ENCODE measurements around the gene UBE2G2.

Gene UBE2G2

DNA sequence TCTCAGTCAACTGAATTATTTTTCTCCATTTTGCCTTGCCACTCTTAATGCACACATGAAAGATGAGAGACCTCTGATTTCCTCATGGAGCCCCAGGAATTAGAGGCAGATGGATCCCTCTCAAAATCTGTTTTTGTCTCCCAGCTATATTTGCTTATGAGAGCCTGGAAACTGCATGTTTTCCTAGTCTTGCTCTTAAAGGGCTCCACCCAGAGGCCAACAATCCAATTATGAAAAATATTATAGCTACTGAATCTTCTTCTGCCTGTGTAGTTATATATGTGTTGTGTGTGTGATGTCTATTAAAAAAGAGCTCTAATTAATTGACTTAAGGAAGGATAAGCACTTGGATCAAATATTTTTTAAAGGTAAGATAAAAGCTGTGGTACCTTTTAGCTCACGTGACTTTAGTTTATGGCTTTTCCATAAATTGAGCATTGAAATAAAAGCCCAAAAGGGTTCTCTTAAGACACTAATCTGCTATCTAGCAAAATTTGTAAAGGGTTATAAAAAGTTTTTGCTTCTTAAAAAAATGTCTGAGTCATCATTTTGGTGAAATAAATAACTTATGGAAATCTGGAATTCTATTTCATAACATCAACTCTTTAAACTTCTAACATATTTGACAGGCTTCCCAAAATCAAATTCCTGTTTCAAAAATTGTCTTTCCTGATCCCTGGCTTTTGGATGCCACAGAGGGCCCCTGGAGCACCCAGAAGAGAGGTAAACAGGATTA lies 59.0 kb downstream of the UBE2G2 start:
- no peak for DNase-seq

DNA sequence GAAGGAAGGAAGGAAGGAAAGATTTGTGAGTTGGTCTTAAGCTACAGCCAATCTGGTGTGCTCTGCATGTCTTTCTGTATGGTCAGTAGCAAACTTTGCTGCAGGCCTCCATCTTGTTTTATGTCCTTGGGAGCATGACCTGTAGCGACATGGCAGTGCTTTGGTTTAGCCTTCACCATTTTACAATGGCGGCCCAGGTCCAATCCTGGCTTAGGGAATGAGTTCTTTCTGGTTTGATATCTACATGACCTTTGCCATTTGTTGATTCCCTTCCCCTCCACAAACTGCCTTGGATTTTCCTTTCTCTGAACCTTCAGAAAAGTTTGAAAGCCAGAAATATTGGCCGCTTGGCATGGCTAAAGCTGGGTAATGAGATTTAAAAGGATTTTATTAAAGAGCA lies 59.7 kb downstream of the UBE2G2 start:
- no peak for DNase-seq

DNA sequence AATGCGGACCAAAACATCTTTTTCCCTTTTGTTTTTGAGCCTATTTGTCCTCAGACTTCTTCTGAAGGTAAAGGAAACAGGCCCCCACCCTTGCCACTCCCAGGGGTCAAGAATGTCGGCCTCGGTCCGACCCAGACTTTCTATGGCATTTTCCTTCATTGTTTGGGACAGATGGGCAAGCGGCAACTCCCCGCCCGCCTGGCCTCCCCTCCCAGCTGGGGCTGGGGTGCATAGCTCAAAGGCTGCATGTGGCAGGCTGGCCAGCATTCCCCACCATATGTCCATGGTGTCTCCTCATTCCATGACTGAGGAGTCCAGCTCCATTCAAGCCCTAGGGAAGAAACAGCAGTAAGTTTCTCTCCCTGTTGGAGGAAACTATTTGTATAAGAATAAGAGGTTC lies 60.9 kb downstream of the UBE2G2 start:
- no peak for DNase-seq

DNA sequence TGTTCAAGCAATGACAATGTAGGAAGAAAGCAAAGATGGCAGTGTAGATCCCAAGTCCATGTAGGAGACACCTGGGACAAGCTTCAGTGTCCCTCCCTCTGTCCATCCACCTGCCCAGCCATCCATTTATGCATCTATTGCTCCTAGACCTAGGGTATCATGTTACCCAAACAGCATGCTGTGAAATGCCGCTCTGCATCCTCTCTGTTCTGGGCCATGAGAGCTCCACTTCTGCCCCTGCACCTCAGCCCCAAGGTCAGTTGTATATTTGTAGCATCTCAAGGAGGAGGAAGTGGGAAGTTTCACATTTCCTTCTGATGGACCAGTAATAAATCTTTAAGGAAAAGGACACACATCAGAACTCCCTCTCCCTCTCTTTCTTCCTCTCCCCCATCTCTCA lies 62.3 kb downstream of the UBE2G2 start:
- DNase-seq, result no peak

DNA sequence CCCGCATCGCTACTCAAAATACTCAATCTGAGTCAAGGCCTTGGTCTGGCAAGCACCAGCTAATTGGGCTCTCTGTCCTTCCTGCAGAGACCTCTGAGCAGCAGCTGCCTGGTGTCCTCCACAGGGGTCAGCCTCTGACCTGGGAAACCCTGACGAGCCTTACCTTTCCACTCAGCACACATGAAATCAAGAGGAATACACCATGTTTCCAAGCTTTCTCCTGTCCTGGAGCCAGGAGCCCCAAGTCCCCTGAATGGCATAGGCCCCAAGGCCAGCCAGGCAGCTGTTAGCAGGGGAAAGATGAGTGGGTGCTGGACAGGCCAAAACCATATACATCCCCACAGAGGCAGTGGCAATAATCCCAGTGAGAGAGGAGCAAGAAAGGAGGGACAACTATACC lies 63.0 kb downstream of the UBE2G2 start:
- DNase-seq, result no peak

DNA sequence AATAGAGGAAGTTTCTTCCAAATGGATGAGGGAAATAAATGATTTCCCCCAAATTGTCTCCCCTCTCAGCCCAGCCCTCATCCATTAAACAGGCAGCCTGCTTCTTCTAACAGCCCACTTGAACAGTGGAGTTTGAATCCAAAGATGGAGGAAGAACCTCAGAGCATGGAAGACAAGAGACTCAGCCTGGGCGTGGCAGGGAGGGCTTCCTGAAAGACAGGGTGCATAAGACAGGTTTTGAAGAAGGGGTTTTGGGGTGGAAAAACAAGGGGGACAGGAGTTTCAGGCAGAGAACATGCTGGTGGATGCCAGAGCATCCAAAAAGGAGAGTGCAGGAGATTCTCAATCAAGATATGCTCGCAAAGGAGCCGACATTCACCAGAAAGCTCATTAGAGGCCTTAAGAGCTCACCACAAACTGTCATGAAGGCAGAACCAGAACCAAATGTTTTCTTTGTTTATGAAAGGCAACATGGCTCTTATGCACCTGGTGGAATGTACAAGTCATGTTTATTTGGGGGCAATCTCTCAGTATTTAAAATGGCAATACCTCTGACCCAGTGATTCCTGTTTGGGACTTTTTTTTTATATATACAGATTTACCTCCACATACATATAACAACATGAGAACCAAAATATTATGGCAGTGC lies 63.8 kb downstream of the UBE2G2 start:
- no peak for DNase-seq

DNA sequence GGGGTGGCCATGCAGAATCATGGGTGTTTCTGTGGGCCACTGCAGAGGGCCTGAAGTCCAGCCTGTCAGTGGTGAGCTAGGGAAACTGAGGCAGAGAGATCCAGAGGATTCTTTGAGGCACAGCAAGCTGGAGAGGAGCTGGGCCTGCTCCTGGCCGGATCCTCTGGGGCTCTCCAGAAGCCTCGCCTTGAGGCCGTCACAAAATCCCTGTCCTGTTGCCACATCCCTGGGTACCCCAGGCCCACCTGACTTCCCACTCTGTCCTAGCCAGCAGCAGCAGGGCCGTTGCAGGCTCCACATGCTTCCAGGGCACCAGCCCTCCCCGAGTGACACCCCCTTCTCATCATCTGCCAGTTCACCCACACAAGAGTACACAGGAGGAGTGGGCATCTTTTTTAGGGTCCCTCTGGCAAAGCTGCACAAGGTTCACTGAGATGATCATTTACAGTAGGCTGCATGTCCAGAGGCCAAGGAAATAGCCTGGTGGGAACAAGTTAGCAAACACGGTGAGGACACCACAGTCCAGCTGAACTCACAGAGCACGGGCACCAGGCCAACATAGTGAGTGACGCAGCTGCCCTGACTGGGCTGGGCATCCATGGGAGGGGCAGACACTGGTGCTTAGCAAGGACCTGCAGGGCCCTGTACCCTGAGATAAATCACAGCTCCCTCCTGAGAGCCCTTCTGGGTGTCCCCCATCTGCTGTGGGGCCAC lies 65.2 kb downstream of the UBE2G2 start:
- DNase-seq, result no peak

DNA sequence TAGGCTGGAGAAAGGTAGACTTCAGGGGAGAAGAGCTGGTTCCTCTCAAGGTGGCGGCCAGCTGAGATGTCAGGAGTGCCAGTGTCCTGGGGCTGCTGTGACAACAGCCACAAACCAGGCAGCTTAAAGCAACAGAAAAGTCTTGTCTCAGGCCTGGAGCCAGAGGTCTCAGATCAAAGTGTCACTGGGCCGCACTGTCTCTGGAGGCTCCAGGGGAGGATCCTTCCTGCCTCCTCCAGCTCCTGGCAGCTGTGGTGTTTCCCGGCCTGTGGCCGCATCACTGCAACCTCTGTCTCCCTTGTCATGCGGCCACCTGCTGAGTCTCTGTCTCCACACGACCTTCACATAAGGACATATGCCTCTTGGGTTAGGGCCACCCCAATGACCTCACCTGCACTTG lies 65.8 kb downstream of the UBE2G2 start:
- no peak for DNase-seq

DNA sequence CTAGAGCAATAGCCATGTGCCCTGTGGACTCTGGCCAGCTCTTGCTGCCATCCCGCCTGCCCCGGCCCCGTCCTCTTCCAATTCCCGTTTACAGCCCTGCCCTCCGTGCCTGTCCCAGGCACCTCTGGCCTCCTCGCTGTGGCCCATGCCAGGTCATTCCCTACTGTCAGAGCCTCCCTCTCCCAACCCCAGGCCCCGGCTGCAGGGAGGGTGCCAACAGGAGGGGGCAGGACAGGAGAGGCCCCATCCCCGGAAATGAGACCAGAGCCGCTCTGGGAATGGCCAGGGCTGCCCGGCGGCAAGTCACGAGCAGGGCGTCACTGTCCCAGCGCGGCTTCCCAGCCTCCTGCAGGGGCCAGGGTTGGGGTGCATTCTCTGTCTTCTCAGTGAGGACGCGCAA lies 66.8 kb downstream of the UBE2G2 start:
- no peak for DNase-seq

DNA sequence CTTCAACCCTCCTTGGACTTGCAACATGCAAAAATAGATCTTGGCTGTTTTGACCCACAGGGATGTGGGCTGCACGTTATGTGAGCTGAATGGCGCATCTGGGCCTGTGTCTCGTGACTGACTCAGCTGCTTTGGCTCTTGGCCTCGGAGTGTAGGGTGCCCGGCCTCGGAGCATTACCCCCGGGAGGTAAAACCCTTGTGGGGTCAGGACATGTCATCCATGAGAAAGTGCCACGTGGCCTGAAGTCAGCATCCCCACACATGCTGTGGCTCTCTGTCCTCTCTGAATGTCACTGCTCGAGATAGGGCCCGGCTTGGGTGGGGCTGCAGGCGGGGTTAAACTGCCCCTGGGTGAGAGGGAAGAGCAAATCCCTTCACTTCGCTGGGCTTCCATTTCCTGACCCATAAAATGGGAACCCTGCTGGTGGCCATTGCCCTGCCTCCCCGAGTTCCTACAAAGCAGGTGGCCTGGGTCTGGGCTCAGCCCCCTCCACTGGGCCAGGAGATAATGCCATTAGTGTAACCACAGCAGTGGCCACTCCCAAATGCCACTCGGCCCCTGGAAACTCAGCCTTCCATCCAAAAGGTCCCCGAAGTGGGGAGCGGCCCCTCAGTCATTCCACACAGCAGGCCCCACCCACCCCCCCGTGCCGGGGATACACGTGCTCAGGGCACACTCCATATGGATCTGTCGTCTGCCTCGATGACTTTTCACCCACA lies 67.4 kb downstream of the UBE2G2 start:
- DNase-seq, result no peak

DNA sequence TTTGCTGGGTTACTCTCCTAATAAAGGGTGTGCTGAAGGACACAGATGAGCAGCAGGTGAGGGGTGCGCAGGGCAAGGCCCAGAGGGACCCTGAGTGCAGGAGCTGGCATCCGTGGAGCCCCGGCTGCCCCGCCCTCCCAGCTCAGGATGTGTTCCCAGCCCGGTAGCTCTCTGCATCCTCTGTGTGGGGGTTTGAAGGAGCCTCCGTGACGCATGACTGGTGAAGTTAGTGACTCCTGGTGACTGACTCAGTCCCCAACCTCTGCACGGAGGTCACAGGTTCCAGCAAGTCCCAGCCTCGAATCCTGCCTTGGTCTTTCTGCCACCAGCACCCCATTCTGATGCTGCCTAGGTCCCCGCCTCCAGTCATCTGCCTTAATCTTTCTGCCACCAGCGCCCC lies 68.7 kb downstream of the UBE2G2 start:
- no peak for DNase-seq

DNA sequence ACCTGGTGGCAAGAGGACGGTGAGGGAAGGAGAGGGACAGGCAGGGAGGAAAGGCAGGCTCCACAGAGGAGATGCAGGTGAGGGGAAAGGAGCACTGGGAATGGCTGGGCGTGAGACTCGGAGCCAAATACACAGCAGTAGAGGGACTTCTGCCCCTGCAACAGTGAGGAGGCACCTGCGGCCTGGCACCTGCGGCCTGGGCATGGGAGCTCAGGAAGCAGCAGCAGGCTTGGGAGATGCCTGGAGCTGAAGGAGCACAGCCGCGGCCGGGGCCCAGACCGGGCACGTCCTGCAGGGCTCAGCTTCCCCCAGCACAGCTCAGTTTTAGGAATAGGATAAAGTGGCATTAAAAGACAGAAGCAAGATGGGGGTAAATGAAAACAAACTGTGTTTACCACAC lies 69.4 kb downstream of the UBE2G2 start:
- DNase-seq, result no peak

DNA sequence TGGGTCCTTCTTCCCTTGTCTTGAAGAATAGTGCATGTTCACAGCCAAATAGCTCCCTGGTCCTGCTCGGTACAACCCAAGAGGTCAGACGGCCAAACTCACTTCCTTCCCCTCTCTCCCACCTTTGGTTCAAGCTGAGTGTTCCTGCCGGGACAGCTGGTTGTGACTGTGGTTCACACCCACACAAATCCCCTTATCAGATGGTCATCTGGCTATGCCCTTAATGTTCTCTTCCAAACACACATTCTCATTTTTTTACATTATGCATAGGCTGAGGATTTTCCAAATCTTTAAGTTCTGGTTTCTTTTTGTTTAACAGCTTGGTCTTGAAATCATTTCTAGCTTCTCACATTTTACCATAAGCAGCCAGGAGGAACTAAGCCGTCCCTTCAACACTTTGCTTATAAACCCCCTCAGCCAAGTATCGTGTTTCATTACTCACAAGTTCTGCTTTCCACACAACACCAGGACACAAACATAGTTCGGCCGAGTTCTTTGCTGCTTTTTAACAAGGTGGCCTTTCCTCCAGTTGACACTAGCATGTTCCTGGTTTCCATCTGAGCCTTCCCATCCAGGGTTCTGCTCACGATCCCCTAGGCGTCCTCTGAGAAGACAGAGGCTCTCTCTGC lies 70.6 kb downstream of the UBE2G2 start:
- no peak for DNase-seq

DNA sequence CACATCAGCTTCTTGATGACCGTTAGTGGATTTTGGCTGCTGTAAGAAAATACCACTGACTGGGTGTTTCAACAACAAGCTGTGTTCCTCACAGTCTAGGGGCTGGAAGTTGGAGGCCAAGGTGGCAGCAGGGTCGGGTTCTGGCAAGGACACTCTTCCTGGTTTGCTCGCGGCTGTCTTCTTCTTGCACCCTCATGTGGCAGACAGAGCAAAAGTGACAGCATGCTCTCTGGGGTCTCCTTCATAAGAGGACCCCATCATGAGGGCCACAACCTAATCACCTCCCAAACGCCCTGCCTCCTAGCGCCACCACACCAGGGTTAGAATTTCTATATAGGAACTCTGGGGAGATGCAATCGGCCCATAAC lies 71.6 kb downstream of the UBE2G2 start:
- DNase-seq, result no peak

DNA sequence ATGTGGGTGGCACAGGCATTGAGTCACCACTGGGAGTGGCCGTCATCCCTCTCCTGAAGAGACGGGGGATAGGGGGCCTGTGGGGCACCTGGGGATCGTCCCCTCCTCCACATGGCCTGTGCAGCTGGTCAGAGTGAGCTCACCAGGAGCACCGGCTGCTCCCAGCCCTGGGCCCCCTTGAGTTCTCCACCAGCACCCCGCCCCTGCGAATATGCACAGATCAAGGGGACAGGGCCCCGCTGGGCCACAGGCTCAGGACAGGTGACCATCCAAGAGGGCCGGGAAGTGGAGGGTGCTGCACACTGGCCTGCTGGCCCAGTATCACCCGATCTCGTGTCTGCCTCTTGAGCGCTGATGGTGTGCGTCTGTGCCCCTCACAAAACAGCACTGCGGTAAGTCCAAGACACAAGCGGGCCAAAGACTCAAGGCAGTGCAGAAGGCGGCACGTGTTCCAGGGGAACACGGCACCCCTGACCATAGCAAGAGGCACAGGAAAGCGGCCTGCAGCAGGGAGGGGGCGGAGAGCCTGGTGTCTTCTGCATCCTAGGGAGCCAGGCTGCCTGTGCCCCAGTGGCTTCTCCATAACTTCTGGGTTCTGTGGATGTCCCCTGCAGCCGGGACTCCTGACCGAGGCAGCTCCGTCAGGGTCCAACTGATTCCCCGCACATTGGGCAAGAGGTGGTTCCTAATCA lies 72.1 kb downstream of the UBE2G2 start:
- DNase-seq, result no peak

DNA sequence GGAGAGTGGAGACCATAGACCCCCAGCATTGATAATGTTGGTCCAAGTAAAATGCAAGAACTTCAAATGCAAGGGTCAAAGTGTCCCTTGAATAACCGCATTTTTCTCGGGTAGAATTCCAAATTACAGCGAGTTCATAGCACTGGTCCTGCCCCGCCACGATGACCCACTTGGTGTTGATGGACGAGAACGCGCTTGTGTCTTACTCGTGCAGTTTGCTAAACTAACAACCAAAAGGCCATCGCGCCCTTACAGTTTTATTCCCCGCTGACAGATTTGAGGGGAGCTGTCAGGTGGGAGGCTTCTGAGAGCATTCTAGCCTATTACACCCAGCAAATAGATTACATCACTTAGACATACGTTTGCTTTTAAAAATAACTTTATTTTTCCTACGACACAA lies 72.9 kb downstream of the UBE2G2 start:
- no peak for DNase-seq

DNA sequence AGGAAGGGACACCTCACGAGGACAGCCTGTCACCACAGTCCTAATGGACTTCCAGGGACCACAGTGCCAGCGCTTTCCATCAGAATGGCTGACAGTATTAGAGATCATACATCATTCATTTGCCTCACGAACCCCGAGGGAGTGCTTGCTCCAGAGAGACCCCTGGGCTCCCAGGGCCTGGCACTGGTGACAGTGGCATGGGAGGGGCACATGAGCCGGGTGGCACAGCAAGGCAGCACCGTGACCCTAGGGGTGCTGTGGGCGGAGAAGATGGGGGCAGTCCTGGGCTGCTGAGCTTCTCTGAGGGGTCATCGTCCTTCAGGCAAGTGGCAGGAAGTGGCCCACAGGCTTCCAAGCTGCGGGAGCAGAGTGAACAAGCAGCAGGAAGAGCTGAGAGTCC lies 73.9 kb downstream of the UBE2G2 start:
- no peak for DNase-seq

DNA sequence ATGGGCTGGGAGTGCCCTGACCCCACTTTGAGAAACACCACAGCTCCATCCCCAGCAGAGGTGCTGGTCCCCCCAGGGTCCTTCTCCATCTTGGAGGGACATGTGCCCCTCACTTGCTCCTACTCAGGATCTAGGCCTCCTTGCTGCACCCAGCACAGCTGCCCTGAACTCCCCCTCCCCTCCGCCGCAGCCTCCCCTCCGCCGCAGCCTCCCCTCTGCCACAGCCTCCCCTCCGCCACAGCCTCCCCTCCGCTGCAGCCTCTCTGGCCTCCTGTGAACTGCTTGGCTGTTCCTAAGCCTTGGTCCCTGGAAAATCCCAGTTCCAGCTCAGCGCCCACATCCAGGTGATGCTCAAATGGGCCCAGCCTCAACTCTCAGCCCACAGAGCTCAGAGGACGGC lies 74.3 kb downstream of the UBE2G2 start:
- no peak for DNase-seq

DNA sequence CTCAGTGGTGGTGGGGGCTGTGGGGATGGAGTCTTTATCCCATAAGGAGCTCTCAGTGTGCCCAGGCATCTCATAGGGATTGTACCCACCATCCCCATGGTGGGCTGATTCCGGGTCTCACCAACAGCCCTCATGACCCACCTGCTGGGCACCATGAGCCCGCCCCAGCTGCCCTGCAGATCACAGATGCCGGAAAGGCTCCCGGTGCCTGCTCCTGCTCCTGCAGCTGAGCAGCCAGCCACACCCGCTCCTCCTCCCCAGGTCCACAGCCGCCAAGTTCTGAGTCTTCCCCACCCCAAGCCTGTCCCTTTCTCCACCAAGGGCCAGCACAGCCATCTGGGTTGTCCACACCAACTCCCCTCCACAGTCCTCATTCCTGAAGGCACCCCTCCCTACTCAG lies 74.8 kb downstream of the UBE2G2 start:
- no peak for DNase-seq

DNA sequence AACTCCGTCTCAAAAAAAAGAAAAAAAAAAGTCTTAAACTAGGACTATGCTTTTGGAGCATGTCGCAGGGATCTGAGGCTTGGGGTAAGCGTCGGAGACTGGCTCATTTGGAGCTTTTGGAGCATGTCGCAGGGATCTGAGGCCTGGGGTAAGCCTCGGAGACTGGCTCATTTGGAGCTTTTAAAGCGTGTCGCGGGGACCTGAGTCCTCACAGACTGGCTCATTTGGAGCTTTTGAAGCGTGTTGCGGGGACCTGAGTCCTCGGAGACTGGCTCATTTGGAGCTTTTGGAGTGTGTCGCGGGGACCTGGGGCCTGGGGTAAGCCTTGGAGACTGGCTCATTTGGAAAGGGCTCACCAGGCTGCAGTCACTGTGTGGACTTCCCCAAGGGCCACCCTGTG lies 76.7 kb downstream of the UBE2G2 start:
- DNase-seq, result no peak

DNA sequence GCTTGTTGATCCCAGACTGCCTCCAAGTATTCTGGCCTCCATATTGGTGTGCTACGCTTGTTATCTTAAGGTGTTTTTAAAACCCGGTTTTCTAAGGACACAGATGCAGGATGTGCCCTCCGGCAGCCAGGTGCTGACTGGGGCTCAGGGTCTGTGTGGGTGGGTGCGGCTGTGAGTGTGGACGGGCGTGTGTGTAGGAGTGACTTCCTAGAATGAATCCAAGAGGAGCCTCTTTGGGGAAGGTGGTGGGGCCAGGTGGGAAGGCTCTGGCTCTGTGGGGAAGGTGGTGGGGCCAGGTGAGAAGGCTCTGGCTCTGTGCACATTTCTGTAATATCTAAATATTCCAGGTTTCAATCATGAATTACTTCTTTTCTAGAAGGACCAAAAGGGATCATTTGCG lies 77.4 kb downstream of the UBE2G2 start:
- DNase-seq, result no peak

Data from activated CD4-positive, CD25-positive, alpha-beta regulatory T cell (primary cell).